GM12864 (cell line): ENCODE results near the gene C1D.

Experiments
- DNase-seq: peaks from one replicate; pipeline ENCODE4 v3.0.0-alpha.2; 2011; ENCODE audit warnings: low read depth
- H3K4me3 ChIP-seq: 2 replicates; pipeline ENCODE4 v1.5.1; 2011; ENCODE audit warnings: mild to moderate bottlenecking, low read depth, low read length, control low read depth
- TF ChIP-seq, protein P1 (sequence below): IDR thresholded peaks from 2 replicates; pipeline ENCODE4 v1.5.1; 2011; ENCODE audit warnings: low read depth, mild to moderate bottlenecking, moderate library complexity, low read length, control low read depth, inconsistent platforms; ENCODE audit errors: missing control alignments

Gene C1D

DNA sequence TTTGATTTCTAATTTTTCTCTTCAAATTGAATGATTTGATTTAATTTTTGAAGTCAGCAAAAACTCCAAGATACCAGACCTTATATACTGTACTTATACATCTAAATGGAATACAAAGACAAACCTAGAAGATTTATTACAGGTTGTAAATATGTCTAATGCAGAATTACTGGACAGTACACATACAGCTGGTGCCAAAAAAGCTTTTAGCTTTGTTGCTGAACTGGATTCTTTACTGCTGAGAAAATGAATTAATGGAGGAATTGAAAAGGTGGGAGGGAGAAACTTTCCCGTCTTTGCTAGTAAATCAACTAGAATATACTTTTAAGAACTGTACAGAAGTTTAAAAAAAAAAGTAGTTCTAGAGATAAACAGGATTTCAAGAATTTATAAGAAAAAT is 17.5 kb downstream of the C1D start:
- H3K4me3 ChIP-seq: no peak overlapping the region
- TF ChIP-seq, protein P1, sequence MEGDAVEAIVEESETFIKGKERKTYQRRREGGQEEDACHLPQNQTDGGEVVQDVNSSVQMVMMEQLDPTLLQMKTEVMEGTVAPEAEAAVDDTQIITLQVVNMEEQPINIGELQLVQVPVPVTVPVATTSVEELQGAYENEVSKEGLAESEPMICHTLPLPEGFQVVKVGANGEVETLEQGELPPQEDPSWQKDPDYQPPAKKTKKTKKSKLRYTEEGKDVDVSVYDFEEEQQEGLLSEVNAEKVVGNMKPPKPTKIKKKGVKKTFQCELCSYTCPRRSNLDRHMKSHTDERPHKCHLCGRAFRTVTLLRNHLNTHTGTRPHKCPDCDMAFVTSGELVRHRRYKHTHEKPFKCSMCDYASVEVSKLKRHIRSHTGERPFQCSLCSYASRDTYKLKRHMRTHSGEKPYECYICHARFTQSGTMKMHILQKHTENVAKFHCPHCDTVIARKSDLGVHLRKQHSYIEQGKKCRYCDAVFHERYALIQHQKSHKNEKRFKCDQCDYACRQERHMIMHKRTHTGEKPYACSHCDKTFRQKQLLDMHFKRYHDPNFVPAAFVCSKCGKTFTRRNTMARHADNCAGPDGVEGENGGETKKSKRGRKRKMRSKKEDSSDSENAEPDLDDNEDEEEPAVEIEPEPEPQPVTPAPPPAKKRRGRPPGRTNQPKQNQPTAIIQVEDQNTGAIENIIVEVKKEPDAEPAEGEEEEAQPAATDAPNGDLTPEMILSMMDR: no peak
- DNase-seq: no peak

DNA sequence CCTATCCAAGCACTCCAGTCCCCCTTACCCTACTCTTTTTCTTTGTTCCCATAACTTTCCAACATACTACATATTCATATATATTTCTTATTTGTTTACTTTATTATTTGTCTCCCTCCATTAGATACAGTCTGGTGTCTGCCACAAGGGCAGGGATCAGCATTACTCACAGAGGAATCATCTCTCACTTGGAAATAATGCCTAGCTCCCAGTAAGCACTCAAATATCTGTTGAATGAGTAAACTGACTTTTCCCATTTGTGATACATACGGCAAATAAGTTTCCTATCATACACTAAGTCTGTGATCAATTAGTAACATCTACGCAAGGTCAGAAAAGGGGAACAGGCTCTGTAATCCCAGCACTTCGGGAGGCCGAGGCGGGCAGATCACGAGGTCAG is 18.7 kb downstream of the C1D start:
- TF ChIP-seq, protein P1: no peak
- no peak overlapping the region for H3K4me3 ChIP-seq
- no peak for DNase-seq

DNA sequence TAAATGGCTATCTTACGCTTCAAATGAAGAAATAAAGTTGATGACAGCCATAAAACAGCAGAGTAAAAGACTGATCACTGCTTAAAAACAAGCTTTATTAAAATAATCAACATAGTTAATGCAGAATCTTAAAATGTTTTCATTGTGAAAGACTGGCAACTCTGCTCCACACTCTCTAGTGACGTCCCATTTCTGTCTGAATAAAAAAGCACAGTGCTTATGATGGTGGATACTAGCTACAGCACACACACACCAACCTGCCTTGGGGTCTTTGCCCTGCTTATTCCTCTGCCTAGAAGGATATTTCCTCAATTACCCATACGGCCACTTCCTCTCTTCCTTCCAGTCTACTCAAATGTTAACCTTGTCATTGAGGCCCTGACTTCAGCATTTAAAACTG is 19.1 kb downstream of the C1D start:
- TF ChIP-seq, protein P1: no peak
- no peak for DNase-seq
- no peak overlapping the region for H3K4me3 ChIP-seq

DNA sequence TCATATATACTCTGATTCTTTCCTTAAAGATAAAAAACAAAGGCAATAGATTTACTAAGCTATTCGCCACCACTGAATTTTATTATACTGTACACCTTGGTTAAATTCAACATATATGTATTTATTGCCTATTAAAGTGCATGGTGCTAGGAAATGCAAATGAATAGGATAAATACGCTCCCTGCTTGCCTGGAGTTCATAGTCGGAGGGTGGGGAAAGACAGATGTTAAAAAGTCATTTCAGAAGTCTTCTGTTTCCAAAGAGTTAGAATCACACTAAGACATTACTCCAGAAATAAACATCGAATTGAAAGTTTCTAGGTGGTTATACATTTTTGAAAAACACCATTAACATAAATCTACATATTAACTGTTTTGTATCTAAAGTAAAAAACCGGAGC is 19.8 kb downstream of the C1D start:
- no peak overlapping the region for H3K4me3 ChIP-seq
- DNase-seq: no peak
- TF ChIP-seq, protein P1: no peak

DNA sequence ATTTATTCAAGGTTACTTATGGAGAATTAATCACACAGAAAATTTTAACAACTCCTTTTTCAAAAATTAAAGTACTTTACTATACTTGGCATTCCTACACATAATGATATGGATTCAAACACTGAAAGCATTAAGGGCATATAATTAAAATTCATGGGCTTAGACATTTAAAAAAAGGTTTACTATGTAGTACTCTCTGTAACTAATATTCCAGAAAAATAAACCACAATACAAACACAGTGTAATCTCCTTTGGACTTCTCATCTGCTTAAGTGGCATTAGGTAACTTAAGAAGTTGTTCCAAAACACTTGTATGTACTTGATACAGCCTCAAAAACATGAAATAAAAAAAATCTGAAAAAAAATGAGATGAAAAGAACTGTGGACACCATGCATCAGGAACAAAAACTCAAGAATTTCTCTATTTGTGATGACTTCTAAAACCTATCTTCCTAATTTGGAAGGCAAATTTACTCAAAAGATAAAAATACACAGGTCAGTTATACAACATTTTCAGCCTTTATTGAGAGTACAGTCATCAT is 21.0 kb downstream of the C1D start:
- TF ChIP-seq, protein P1: no peak
- no peak for DNase-seq
- no peak overlapping the region for H3K4me3 ChIP-seq

DNA sequence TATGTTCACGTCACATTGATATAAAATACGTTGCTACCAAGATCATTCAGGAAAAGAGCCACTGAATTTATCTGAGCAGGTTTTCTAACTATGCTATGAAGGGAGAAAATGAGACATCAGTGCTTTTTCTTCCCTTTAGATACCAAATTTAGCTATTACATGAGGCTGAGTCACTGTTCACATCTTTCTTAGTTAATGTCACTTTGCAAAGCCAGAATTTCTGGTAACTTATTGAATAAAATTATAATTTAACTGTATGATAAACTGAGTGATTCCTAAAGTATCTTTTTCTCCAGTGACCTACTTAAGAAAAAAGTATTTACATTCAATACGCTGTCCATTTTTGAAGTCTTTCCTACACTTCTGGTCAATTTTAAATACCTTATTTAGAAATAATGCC is 22.7 kb downstream of the C1D start:
- H3K4me3 ChIP-seq: no peak overlapping the region
- no peak for DNase-seq
- TF ChIP-seq, protein P1: no peak

DNA sequence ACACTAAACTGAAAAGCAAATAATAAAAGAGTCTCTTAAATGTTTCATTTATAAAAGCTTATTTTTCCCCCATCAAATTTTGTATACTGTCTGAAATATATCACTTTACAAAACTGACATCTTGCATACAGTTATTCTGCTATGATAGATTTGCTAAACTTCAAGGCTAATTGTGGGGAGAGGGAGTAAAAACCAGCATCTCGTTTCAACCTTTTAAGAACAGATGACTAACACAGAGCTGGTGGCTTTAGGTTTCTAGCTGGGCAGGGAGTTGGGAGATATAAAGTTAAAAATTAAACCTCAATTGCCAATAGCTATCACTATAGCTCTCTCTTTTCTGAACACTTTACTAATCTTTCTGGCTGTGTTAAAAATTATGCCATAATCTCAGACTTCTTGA is 23.5 kb downstream of the C1D start:
- TF ChIP-seq, protein P1: no peak
- no peak overlapping the region for H3K4me3 ChIP-seq
- DNase-seq: no peak
